H9 (cell line): Measurements from ENCODE around the gene TCEA2. TPM values are rescaled to one million over a fixed set of nuclear protein-coding genes. Genes with fewer than 3 reads are reported as not detected.

Experiments
- DNase-seq: peaks from one replicate; pipeline ENCODE4 v3.0.0-alpha.2; 2017
- H2AFZ ChIP-seq: one replicate; pipeline ENCODE4 v1.6.1; 2013; ENCODE audit warnings: mild to moderate bottlenecking, low read length, control low read depth, moderate library complexity
- H2AK5ac ChIP-seq: 2 replicates; pipeline ENCODE4 v1.6.1; 2013; ENCODE audit warnings: low read length, control low read depth, mixed read lengths; ENCODE audit not compliant: insufficient read length
- H2BK120ac ChIP-seq: one replicate; pipeline ENCODE4 v1.6.1; 2013; ENCODE audit warnings: low read depth, mild to moderate bottlenecking, low read length, control low read depth, inconsistent platforms; ENCODE audit not compliant: poor library complexity, severe bottlenecking
- H2BK12ac ChIP-seq: 2 replicates; pipeline ENCODE4 v1.6.1; 2013; ENCODE audit warnings: low read length, control low read depth, mixed read lengths, low read depth; ENCODE audit not compliant: insufficient read length
- H2BK15ac ChIP-seq: 2 replicates; pipeline ENCODE4 v1.6.1; 2013; ENCODE audit warnings: low read depth, low read length, control low read depth
- H2BK20ac ChIP-seq: one replicate; pipeline ENCODE4 v1.6.1; 2013; ENCODE audit warnings: low read depth, mild to moderate bottlenecking, low read length, control low read depth, inconsistent platforms; ENCODE audit not compliant: poor library complexity, severe bottlenecking
- H2BK5ac ChIP-seq: 2 replicates; pipeline ENCODE4 v1.6.1; 2013; ENCODE audit warnings: low read length, control low read depth, mixed read lengths; ENCODE audit not compliant: insufficient read length
- H3K14ac ChIP-seq: 2 replicates; pipeline ENCODE4 v1.6.1; 2013; ENCODE audit warnings: low read length, control low read depth; ENCODE audit not compliant: insufficient read depth
- H3K18ac ChIP-seq: 2 replicates; pipeline ENCODE4 v1.6.1; 2013; ENCODE audit warnings: low read depth, mild to moderate bottlenecking, mixed read lengths, low read length, control low read depth; ENCODE audit not compliant: insufficient read length
- H3K23ac ChIP-seq: 2 replicates; pipeline ENCODE4 v1.6.1; 2013; ENCODE audit warnings: low read length, control low read depth, mixed read lengths, low read depth; ENCODE audit not compliant: insufficient read length
- H3K23me2 ChIP-seq: 2 replicates; pipeline ENCODE4 v1.6.1; 2013; ENCODE audit warnings: low read depth, mild to moderate bottlenecking, mixed read lengths, low read length, control low read depth; ENCODE audit not compliant: insufficient read length, poor library complexity, severe bottlenecking
- H3K27ac ChIP-seq: 2 replicates; pipeline ENCODE4 v1.5.1; 2013; ENCODE audit warnings: low read length, control low read depth, mixed read lengths, low read depth; ENCODE audit not compliant: insufficient read length
- H3K27me3 ChIP-seq: 2 replicates; pipeline ENCODE4 v1.6.1; 2013; ENCODE audit warnings: low read length, control low read depth, inconsistent platforms; ENCODE audit not compliant: insufficient read depth
- H3K4ac ChIP-seq: 2 replicates; pipeline ENCODE4 v1.6.1; 2013; ENCODE audit warnings: low read depth, mild to moderate bottlenecking, control low read depth, inconsistent platforms, low read length, moderate library complexity
- H3K4me1 ChIP-seq: 2 replicates; pipeline ENCODE4 v1.6.1; 2013; ENCODE audit warnings: low read length, control low read depth, inconsistent platforms; ENCODE audit not compliant: insufficient read depth
- H3K4me2 ChIP-seq: 2 replicates; pipeline ENCODE4 v1.6.1; 2013; ENCODE audit warnings: low read length, control low read depth, mixed read lengths; ENCODE audit not compliant: insufficient read length, insufficient read depth
- H3K56ac ChIP-seq: 2 replicates; pipeline ENCODE4 v1.6.1; 2013; ENCODE audit warnings: low read depth, mild to moderate bottlenecking, mixed read lengths, low read length, control low read depth; ENCODE audit not compliant: insufficient read length
- H3K79me1 ChIP-seq: 2 replicates; pipeline ENCODE4 v1.6.1; 2013; ENCODE audit warnings: low read depth, mild to moderate bottlenecking, moderate library complexity, low read length, control low read depth, inconsistent platforms; ENCODE audit not compliant: insufficient read depth, poor library complexity, severe bottlenecking
- H3K79me2 ChIP-seq: 2 replicates; pipeline ENCODE4 v1.6.1; 2013; ENCODE audit warnings: low read length, control low read depth, inconsistent platforms; ENCODE audit not compliant: insufficient read depth
- H3K9ac ChIP-seq: 2 replicates; pipeline ENCODE4 v1.6.1; 2013; ENCODE audit warnings: low read length, control low read depth, mixed read lengths; ENCODE audit not compliant: insufficient read length; ENCODE audit errors: extremely low read depth
- H3K9me3 ChIP-seq: one replicate; pipeline ENCODE4 v1.6.1; 2013; ENCODE audit warnings: low read depth, low read length, inconsistent platforms; ENCODE audit not compliant: control insufficient read depth
- H3T11ph ChIP-seq: one replicate; pipeline ENCODE4 v1.6.1; 2013; ENCODE audit warnings: mild to moderate bottlenecking, low read length, control low read depth, inconsistent platforms
- H4K20me1 ChIP-seq: one replicate; pipeline ENCODE4 v1.6.1; 2013; ENCODE audit not compliant: control insufficient read depth, insufficient read length, insufficient read depth
- H4K5ac ChIP-seq: 2 replicates; pipeline ENCODE4 v1.6.1; 2013; ENCODE audit warnings: low read depth, mild to moderate bottlenecking, mixed read lengths, low read length, control low read depth; ENCODE audit not compliant: insufficient read length
- H4K8ac ChIP-seq: replicated peaks from 2 replicates; pipeline ENCODE4 v1.6.1; 2013; ENCODE audit warnings: low read length, control low read depth, mixed read lengths, low read depth; ENCODE audit not compliant: insufficient read length
- H4K91ac ChIP-seq: 2 replicates; pipeline ENCODE4 v1.6.1; 2013; ENCODE audit warnings: low read depth, mild to moderate bottlenecking, moderate library complexity, mixed read lengths, low read length, control low read depth; ENCODE audit not compliant: insufficient read length
- H3K27ac Mint-ChIP-seq, 3 experiments: 2 replicates in 2 of 3; 3 replicates in 1 of 3; pipeline ENCODE4 v1.8.0; 2020 to 2021; ENCODE audit warnings: mixed read lengths in 3 of 3, mild to moderate bottlenecking in 1 of 3, moderate library complexity in 1 of 3
- H3K27me3 Mint-ChIP-seq: 2 replicates; pipeline ENCODE4 v1.8.0; 2021; ENCODE audit warnings: low read depth, mild to moderate bottlenecking, moderate library complexity, mixed read lengths
- H3K36me3 Mint-ChIP-seq, 3 experiments: 2 replicates in 2 of 3; 3 replicates in 1 of 3; pipeline ENCODE4 v1.8.0; 2020 to 2021; ENCODE audit warnings: low read depth in 3 of 3, mixed read lengths in 3 of 3; ENCODE audit not compliant: insufficient read depth in 1 of 3
- H3K4me1 Mint-ChIP-seq, 2 experiments: 2 replicates each; pipeline ENCODE4 v1.8.0; 2020; ENCODE audit warnings: mixed read lengths in 2 of 2
- H3K4me3 Mint-ChIP-seq, 2 experiments: 2 replicates in 1 of 2; 3 replicates in 1 of 2; pipeline ENCODE4 v1.8.0; 2020 to 2021; ENCODE audit warnings: mild to moderate bottlenecking in 2 of 2, mixed read lengths in 2 of 2, moderate library complexity in 1 of 2
- H3K9me3 Mint-ChIP-seq, 2 experiments: 2 replicates in 1 of 2; 3 replicates in 1 of 2; pipeline ENCODE4 v1.8.0; 2020; ENCODE audit warnings: mild to moderate bottlenecking in 2 of 2, mixed read lengths in 2 of 2, moderate library complexity in 1 of 2
- WGBS: extraction: QIAGEN DNeasy Blood & Tissue Kit; methylation state at CpG from one replicate; pipeline ENCODE4 v1.1.7; 2013; ENCODE audit warnings: missing lambda C conversion rate, low lambda C conversion rate, mixed read lengths; ENCODE audit not compliant: insufficient read length; ENCODE audit errors: extremely low coverage; 5-methylcytosine and 5-hydroxymethylcytosine counted together
- total RNA-seq: library from RNA; stranded (reverse); gene quantifications from 2 replicates; pipeline ENCODE4 v1.2.1, GENCODE V29; 2021
- TF ChIP-seq, protein P1 (sequence below): fragments of 200-600 bp; sonication (generic); conservative IDR thresholded peaks from 3 replicates; pipeline ENCODE4 v1.8.0; 2021; ENCODE audit warnings: antibody characterized with exemption, mild to moderate bottlenecking

TCEA2 gene
- total RNA-seq, 1 experiment from 2014 or later, result 51.7 TPM

DNA sequence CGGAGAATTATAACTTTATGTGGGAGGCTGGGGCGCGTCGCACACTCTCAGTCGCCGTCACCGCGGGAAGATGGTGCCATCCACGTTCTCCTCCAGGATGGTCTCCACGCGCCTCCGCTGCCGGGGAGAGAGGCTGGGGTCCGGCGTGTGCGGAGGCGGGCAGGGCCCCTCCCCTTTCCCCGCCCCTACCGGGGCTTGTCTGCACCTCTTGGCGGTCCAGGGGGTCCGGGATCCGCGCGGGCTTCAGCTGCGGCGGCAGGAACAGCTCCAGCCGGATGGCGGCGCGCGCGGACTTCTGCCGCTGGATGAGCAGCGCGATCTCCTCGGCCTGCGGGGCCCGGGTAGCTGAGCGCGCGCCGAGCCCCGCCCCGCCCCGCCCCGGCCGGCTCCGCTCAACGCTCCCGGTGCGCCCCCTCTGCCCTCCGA is 20.4 kb downstream of the TCEA2 start:
- H3K14ac ChIP-seq, result no peak overlapping the region

More for the DNA sequence above, 20.4 kb downstream of the TCEA2 start:
- peaks cover 20% of the 10 kb centered on the region for H3K23me2 ChIP-seq
- TF ChIP-seq, protein P1, sequence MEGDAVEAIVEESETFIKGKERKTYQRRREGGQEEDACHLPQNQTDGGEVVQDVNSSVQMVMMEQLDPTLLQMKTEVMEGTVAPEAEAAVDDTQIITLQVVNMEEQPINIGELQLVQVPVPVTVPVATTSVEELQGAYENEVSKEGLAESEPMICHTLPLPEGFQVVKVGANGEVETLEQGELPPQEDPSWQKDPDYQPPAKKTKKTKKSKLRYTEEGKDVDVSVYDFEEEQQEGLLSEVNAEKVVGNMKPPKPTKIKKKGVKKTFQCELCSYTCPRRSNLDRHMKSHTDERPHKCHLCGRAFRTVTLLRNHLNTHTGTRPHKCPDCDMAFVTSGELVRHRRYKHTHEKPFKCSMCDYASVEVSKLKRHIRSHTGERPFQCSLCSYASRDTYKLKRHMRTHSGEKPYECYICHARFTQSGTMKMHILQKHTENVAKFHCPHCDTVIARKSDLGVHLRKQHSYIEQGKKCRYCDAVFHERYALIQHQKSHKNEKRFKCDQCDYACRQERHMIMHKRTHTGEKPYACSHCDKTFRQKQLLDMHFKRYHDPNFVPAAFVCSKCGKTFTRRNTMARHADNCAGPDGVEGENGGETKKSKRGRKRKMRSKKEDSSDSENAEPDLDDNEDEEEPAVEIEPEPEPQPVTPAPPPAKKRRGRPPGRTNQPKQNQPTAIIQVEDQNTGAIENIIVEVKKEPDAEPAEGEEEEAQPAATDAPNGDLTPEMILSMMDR, result peak; percentile 77
- Mint-ChIP-seq H3K9me3 (peaks cover 5 to 7% of the 10 kb centered on the region in 2 experiments; a peak in 4 of 5 replicates), H3K4me1 (peaks cover 30 to 41% of the 10 kb centered on the region in 2 experiments), H3K27ac (no peak overlapping the region; a peak in 1 of 7 replicates), H3K27me3 (peaks cover 68% of the 10 kb centered on the region), H3K4me3 (peak overlapping the region; percentile 50 to 77), H3K36me3 (no peaks in the 10 kb centered on the region; a peak in 1 of 7 replicates)
- H3K27ac ChIP-seq, result no peak overlapping the region
- no peak overlapping the region for H3T11ph ChIP-seq
- no peak overlapping the region for H3K4ac ChIP-seq
- no peak overlapping the region for H2BK5ac ChIP-seq
- no peak overlapping the region for H2BK120ac ChIP-seq
- H3K79me1 ChIP-seq, result no peaks in the 10 kb centered on the region
- H3K9ac ChIP-seq, result no peak overlapping the region
- H3K79me2 ChIP-seq, result no peaks in the 10 kb centered on the region
- H3K56ac ChIP-seq, result no peak overlapping the region
- H3K4me1 ChIP-seq, result no peaks in the 10 kb centered on the region
- no peak overlapping the region for H2AFZ ChIP-seq
- no peaks in the 10 kb centered on the region for H3K9me3 ChIP-seq
- peak overlapping the region; percentile 66 for H3K4me2 ChIP-seq
- H3K18ac ChIP-seq, result no peak overlapping the region
- no CpG with 5 or more reads among the region's 52 CpGs for WGBS
- H2BK15ac ChIP-seq, result no peak overlapping the region
- H2BK12ac ChIP-seq, result no peak overlapping the region
- H4K20me1 ChIP-seq, result no peaks in the 10 kb centered on the region
- H3K27me3 ChIP-seq, result peaks cover 5% of the 10 kb centered on the region; the same call in 1 of the 2 replicates
- H3K23ac ChIP-seq, result no peak overlapping the region
- DNase-seq, result peak; percentile 87
- H4K91ac ChIP-seq, result no peak overlapping the region
- no peak overlapping the region for H4K8ac ChIP-seq
- no peak overlapping the region for H2BK20ac ChIP-seq
- no peak overlapping the region for H4K5ac ChIP-seq
- H2AK5ac ChIP-seq, result no peak overlapping the region
